ENCODE results near the gene FGF21. TPM values are rescaled to one million over a fixed set of nuclear protein-coding genes. Genes with fewer than 3 reads are reported as not detected.

Gene FGF21
- total RNA-seq, 1 donor from 2014 or later: not detected

- H3K4me3 ChIP-seq (ENCODE audit: insufficient read depth, low read depth, low read length): no peak overlapping the region
- no peak overlapping the region for H3K27ac ChIP-seq (ENCODE audit: low read depth, low read length)
- H3K36me3 Mint-ChIP-seq (ENCODE audit: low read depth, unreplicated experiment): peaks cover 2% of the 10 kb centered on the region
- H2AFZ ChIP-seq (ENCODE audit: low read depth, low read length): no peak overlapping the region
- no peak overlapping the region for H3K4me2 ChIP-seq (ENCODE audit: low read length)
- H3K9me3 ChIP-seq (ENCODE audit: insufficient read depth, low read depth, low read length): no peaks in the 10 kb centered on the region
- peaks cover 7% of the 10 kb centered on the region for H3K4me1 ChIP-seq (ENCODE audit: insufficient read depth, low read length)
- H3K36me3 ChIP-seq (ENCODE audit: insufficient read depth, low read length): no peaks in the 10 kb centered on the region
- no peaks in the 10 kb centered on the region for H3K9me3 Mint-ChIP-seq (ENCODE audit: unreplicated experiment)
- H4K20me1 ChIP-seq (ENCODE audit: insufficient read depth, low read length): no peaks in the 10 kb centered on the region
- H3K27me3 ChIP-seq (ENCODE audit: insufficient read depth, low read length): no peaks in the 10 kb centered on the region
- no peak overlapping the region for H3K4me3 Mint-ChIP-seq (ENCODE audit: unreplicated experiment)
- H3K9ac ChIP-seq (ENCODE audit: low read length): no peak overlapping the region
- H3K27ac Mint-ChIP-seq (ENCODE audit: unreplicated experiment): no peak overlapping the region
- peaks cover under 1% of the 10 kb centered on the region for H3K27me3 Mint-ChIP-seq (ENCODE audit: low read depth, unreplicated experiment)
- H3K4me1 Mint-ChIP-seq (ENCODE audit: low read depth, unreplicated experiment): peaks cover 6% of the 10 kb centered on the region
- no peak for DNase-seq (ENCODE audit: low read depth)
- no peak for FAIRE-seq
- H3K79me2 ChIP-seq (ENCODE audit: insufficient read depth, low read length): no peaks in the 10 kb centered on the region
- no peak for TF ChIP-seq CTCF (IDR thresholded peaks at IDR 0.05; ENCODE audit: insufficient read depth, low read depth, low read length)
- TF ChIP-seq EZH2 (IDR thresholded peaks at IDR 0.05; ENCODE audit: insufficient read depth, low read length): no peak
Measured at GRCh38 chr19:48777720-48778119, 22.4 kb downstream of the FGF21 start.

GRCh38 chr19:48779636-48780035 is 24.3 kb downstream of the FGF21 start:
- H3K79me2 ChIP-seq (ENCODE audit: insufficient read depth, low read length): no peaks in the 10 kb centered on the region
- no peaks in the 10 kb centered on the region for H4K20me1 ChIP-seq (ENCODE audit: insufficient read depth, low read length)
- H3K4me3 ChIP-seq (ENCODE audit: insufficient read depth, low read depth, low read length): no peak overlapping the region
- DNase-seq (ENCODE audit: low read depth) (no peak), FAIRE-seq (no peak)
- Mint-ChIP-seq H3K27ac (ENCODE audit: unreplicated experiment) (no peak overlapping the region), H3K27me3 (ENCODE audit: low read depth, unreplicated experiment) (peaks cover 4% of the 10 kb centered on the region), H3K36me3 (ENCODE audit: low read depth, unreplicated experiment) (peaks cover 2% of the 10 kb centered on the region), H3K4me1 (ENCODE audit: low read depth, unreplicated experiment) (peaks cover 6% of the 10 kb centered on the region), H3K4me3 (ENCODE audit: unreplicated experiment) (no peak overlapping the region), H3K9me3 (ENCODE audit: unreplicated experiment) (no peaks in the 10 kb centered on the region)
- no peaks in the 10 kb centered on the region for H3K27me3 ChIP-seq (ENCODE audit: insufficient read depth, low read length)
- H3K9ac ChIP-seq (ENCODE audit: low read length): no peak overlapping the region
- H3K4me1 ChIP-seq (ENCODE audit: insufficient read depth, low read length): peaks cover 7% of the 10 kb centered on the region
- no peaks in the 10 kb centered on the region for H3K36me3 ChIP-seq (ENCODE audit: insufficient read depth, low read length)
- no peak overlapping the region for H3K4me2 ChIP-seq (ENCODE audit: low read length)
- TF ChIP-seq CTCF (IDR thresholded peaks at IDR 0.05; ENCODE audit: insufficient read depth, low read depth, low read length) (no peak), EZH2 (IDR thresholded peaks at IDR 0.05; ENCODE audit: insufficient read depth, low read length) (no peak)
- H3K9me3 ChIP-seq (ENCODE audit: insufficient read depth, low read depth, low read length): no peaks in the 10 kb centered on the region
- no peak overlapping the region for H3K27ac ChIP-seq (ENCODE audit: low read depth, low read length)
- no peak overlapping the region for H2AFZ ChIP-seq (ENCODE audit: low read depth, low read length)

DNA sequence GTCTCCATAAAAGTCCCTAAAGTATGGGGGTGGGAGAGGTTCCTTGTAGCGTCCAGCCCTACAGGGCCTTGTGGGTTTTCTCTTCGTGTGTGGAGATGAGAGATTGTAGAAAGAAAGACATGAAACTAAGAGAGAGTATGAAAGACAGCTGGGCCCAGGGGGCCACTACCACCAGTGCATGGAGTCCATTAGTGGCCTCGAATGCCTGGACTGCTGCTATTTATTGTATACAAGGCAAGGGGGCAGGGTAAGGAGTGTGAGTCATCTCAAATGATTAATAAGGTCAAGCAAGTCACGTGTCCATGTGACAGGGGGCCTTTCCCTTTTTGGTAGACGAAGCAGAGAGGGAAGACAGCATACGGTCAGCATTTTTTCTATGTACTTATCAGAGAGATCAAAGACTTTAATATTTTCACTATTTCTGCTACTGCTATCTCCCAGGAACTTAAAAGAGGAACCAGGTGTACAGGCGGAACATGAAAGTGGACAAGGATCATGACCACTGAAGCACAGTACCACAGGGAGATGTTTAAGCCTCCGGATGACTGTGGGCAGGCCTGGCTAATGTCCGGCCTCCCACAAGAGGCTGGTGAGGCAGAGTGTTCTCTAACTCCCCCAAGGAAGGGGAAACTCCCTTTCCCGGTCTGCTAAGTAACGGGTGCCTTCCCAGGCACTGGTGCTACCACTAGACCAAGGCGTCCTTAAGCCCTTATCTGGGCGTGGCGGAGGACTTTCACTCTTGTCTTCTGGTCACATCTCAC is 25.5 kb downstream of the FGF21 start:
- no peak overlapping the region for H3K9ac ChIP-seq (ENCODE audit: low read length)
- H3K27me3 Mint-ChIP-seq (ENCODE audit: low read depth, unreplicated experiment): peaks cover 12% of the 10 kb centered on the region
- peaks cover 2% of the 10 kb centered on the region for H3K36me3 Mint-ChIP-seq (ENCODE audit: low read depth, unreplicated experiment)
- H3K36me3 ChIP-seq (ENCODE audit: insufficient read depth, low read length): no peaks in the 10 kb centered on the region
- peak overlapping the region; percentile 52 for H2AFZ ChIP-seq (ENCODE audit: low read depth, low read length)
- FAIRE-seq (no peak), DNase-seq (ENCODE audit: low read depth) (peak; percentile 22)
- peaks cover 7% of the 10 kb centered on the region for H3K4me1 ChIP-seq (ENCODE audit: insufficient read depth, low read length)
- H3K27ac ChIP-seq (ENCODE audit: low read depth, low read length): no peak overlapping the region
- peak overlapping the region; percentile 55 for H3K27ac Mint-ChIP-seq (ENCODE audit: unreplicated experiment)
- no peak overlapping the region for H3K4me2 ChIP-seq (ENCODE audit: low read length)
- no peaks in the 10 kb centered on the region for H4K20me1 ChIP-seq (ENCODE audit: insufficient read depth, low read length)
- no peaks in the 10 kb centered on the region for H3K79me2 ChIP-seq (ENCODE audit: insufficient read depth, low read length)
- no peak overlapping the region for H3K4me3 ChIP-seq (ENCODE audit: insufficient read depth, low read depth, low read length)
- no peaks in the 10 kb centered on the region for H3K27me3 ChIP-seq (ENCODE audit: insufficient read depth, low read length)
- no peak overlapping the region for H3K4me3 Mint-ChIP-seq (ENCODE audit: unreplicated experiment)
- TF ChIP-seq CTCF (IDR thresholded peaks at IDR 0.05; ENCODE audit: insufficient read depth, low read depth, low read length) (no peak), EZH2 (IDR thresholded peaks at IDR 0.05; ENCODE audit: insufficient read depth, low read length) (no peak)
- H3K9me3 ChIP-seq (ENCODE audit: insufficient read depth, low read depth, low read length): no peaks in the 10 kb centered on the region
- no peaks in the 10 kb centered on the region for H3K9me3 Mint-ChIP-seq (ENCODE audit: unreplicated experiment)
- H3K4me1 Mint-ChIP-seq (ENCODE audit: low read depth, unreplicated experiment): peaks cover 6% of the 10 kb centered on the region

All from astrocyte (in vitro differentiated cells and primary cell).